Effector memory CD8-positive, alpha-beta T cell (primary cell): ENCODE data around the gene TPSG1.
"Not testable (repeated sequence)": the region's sequence is repeated elsewhere in the genome, so short reads cannot be mapped to it uniquely, and the experiment has no call there.

Experiments
- ATAC-seq: fragments of 150-1000 bp; cut with Tn5 transposase; replicated peaks from 2 replicates; pipeline ENCODE4 v1.10.0; 2021; ENCODE audit warnings: mild to moderate bottlenecking, moderate library complexity
- DNase-seq, 3 experiments: peaks; one replicate each; pipeline ENCODE4 v3.0.0; 2021
- H3K27ac Mint-ChIP-seq, 2 donors: one replicate each; pipeline ENCODE4 v1.8.0; 2022; ENCODE audit warnings: mild to moderate bottlenecking in 2 of 2, mixed read lengths in 2 of 2, moderate library complexity in 2 of 2
- H3K27me3 Mint-ChIP-seq, 2 donors: one replicate each; pipeline ENCODE4 v1.8.0; 2022; ENCODE audit warnings: mixed read lengths in 2 of 2
- H3K36me3 Mint-ChIP-seq: one replicate; pipeline ENCODE4 v1.8.0; 2022; ENCODE audit warnings: mild to moderate bottlenecking, moderate library complexity, mixed read lengths; ENCODE audit not compliant: insufficient read depth
- H3K4me1 Mint-ChIP-seq, 2 donors: one replicate each; pipeline ENCODE4 v1.8.0; 2022; ENCODE audit warnings: low read depth in 2 of 2, mixed read lengths in 2 of 2
- H3K4me3 Mint-ChIP-seq, 2 donors: one replicate each; pipeline ENCODE4 v1.8.0; 2022; ENCODE audit warnings: mild to moderate bottlenecking in 2 of 2, mixed read lengths in 2 of 2, moderate library complexity in 2 of 2
- H3K9me3 Mint-ChIP-seq, 2 donors: one replicate each; pipeline ENCODE4 v1.8.0; 2022; ENCODE audit warnings: mixed read lengths in 2 of 2

The TPSG1 gene

GRCh38 chr16:1211451-1212268, 13.4 kb downstream of the TPSG1 start:
- DNase-seq (no peak), ATAC-seq (no peak)
- Mint-ChIP-seq H3K4me1 (peaks cover 0 to 4% of the 10 kb centered on the region in 2 donors), H3K9me3 (no peaks in the 10 kb centered on the region), H3K27me3 (no peaks in the 10 kb centered on the region), H3K27ac (no peak overlapping the region), H3K36me3 (no peaks in the 10 kb centered on the region), H3K4me3 (no peak overlapping the region)

GRCh38 chr16:1210461-1210860, 14.6 kb downstream of the TPSG1 start:
- Mint-ChIP-seq H3K27me3 (peaks cover 0 to 3% of the 10 kb centered on the region in 2 donors), H3K9me3 (no peaks in the 10 kb centered on the region), H3K4me1 (peaks cover 0 to 4% of the 10 kb centered on the region in 2 donors), H3K36me3 (no peaks in the 10 kb centered on the region), H3K27ac (no peak overlapping the region), H3K4me3 (no peak overlapping the region)
- ATAC-seq (no peak), DNase-seq (no peak)

- Mint-ChIP-seq H3K4me3 (no peak overlapping the region), H3K9me3 (no peaks in the 10 kb centered on the region), H3K36me3 (no peaks in the 10 kb centered on the region), H3K4me1 (peaks cover 0 to 4% of the 10 kb centered on the region in 2 donors), H3K27ac (no peak overlapping the region), H3K27me3 (peaks cover 0 to 8% of the 10 kb centered on the region in 2 donors)
- no peak for ATAC-seq
- no peak for DNase-seq
Measured at GRCh38 chr16:1209081-1209480, 16.0 kb downstream of the TPSG1 start.

DNA sequence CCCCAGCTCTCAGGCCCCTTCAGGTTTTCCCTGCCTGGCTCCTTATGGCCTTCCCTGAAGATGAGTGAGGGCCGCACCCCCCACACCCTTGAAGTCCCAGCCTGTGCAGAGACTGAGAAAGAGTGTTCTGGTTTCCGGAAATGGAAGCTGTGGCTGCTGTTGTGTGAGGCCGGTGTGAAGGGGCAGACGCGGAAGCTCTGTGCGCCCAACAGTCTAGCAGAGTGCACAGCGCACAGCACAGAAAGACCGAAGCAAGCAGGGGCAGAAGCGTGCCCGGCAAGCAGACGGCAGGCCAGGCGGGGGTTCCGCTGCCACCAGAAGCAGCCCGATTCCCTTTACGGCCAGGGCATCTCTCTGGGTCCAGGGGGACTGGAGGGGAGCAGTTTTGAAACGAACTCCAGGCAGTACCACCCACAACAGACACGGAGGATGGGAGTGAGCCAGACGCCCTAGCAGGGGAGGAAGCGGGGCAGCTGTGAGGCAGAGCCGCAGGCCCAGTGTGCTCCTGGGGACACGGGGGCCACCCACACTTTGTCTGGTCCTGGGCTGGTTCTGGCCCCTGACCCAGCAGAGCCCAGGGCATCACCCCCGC, 16.7 kb downstream of the TPSG1 start:
- DNase-seq (no peak), ATAC-seq (peak; percentile 81)
- Mint-ChIP-seq H3K27ac (peak overlapping the region; percentile 49 to 82), H3K4me1 (peaks cover 0 to 4% of the 10 kb centered on the region in 2 donors), H3K27me3 (peaks cover 0 to 8% of the 10 kb centered on the region in 2 donors), H3K4me3 (peak overlapping the region; percentile 59 to 69), H3K36me3 (no peaks in the 10 kb centered on the region), H3K9me3 (no peaks in the 10 kb centered on the region)

DNA sequence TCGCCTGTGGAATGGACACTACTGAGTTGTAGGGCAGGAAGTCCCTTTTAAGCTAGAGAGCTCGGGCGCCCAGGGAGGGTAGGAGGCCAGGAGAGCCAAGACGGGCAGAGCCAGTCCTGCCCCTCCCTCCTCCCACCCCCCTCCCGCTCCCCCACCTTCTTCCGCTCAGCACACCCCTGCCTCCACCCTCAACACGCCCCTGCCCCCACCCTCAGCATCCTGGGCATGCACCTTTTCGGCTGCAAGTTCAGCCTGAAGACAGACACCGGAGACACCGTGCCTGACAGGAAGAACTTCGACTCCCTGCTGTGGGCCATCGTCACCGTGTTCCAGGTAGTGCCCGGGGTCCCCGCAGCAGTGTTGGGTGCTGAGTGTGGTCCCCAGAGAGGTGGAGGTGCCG, 18.3 kb downstream of the TPSG1 start:
- peak overlapping the region in 1 of 2 donors; percentile 43 for H3K4me3 Mint-ChIP-seq
- no peaks in the 10 kb centered on the region for H3K9me3 Mint-ChIP-seq
- DNase-seq (no peak), ATAC-seq (peak; percentile 42)
- peaks cover 0 to 8% of the 10 kb centered on the region in 2 donors for H3K27me3 Mint-ChIP-seq
- peaks cover 0 to 4% of the 10 kb centered on the region in 2 donors for H3K4me1 Mint-ChIP-seq
- no peaks in the 10 kb centered on the region for H3K36me3 Mint-ChIP-seq
- no peak overlapping the region for H3K27ac Mint-ChIP-seq

DNA sequence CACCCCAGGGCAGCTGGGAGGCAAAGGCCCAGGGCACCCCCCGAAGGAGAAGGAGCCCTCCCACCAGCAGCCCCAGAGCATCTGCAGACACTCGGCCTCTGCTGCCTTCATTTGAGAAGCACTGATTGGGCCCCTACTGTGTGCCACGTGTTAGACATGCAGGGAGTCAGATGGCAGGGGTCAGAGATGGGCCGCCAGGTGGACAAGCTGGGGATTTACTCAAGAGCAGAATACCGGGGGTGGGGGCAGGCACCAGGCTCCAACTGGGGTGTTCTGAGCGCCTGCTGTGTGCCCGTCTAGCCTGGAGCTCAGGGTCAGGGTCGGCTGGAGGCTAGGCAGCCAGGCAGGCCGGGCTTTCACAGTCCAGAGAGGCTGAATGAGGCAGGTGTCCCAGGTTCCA, 18.7 kb downstream of the TPSG1 start:
- H3K27me3 Mint-ChIP-seq = peaks cover 0 to 8% of the 10 kb centered on the region in 2 donors
- H3K4me1 Mint-ChIP-seq = peaks cover 0 to 4% of the 10 kb centered on the region in 2 donors
- no peak for ATAC-seq
- no peak for DNase-seq
- no peaks in the 10 kb centered on the region for H3K9me3 Mint-ChIP-seq
- no peak overlapping the region for H3K4me3 Mint-ChIP-seq
- H3K36me3 Mint-ChIP-seq = no peaks in the 10 kb centered on the region
- H3K27ac Mint-ChIP-seq = no peak overlapping the region

- peaks cover 0 to 8% of the 10 kb centered on the region in 2 donors for H3K27me3 Mint-ChIP-seq
- H3K9me3 Mint-ChIP-seq = no peaks in the 10 kb centered on the region
- ATAC-seq = no peak
- no peaks in the 10 kb centered on the region for H3K36me3 Mint-ChIP-seq
- DNase-seq = no peak
- no peak overlapping the region for H3K4me3 Mint-ChIP-seq
- H3K4me1 Mint-ChIP-seq = peaks cover under 1 to 4% of the 10 kb centered on the region in 2 donors
- H3K27ac Mint-ChIP-seq = no peak overlapping the region
Measured at GRCh38 chr16:1204933-1205332, 20.1 kb downstream of the TPSG1 start.

DNA sequence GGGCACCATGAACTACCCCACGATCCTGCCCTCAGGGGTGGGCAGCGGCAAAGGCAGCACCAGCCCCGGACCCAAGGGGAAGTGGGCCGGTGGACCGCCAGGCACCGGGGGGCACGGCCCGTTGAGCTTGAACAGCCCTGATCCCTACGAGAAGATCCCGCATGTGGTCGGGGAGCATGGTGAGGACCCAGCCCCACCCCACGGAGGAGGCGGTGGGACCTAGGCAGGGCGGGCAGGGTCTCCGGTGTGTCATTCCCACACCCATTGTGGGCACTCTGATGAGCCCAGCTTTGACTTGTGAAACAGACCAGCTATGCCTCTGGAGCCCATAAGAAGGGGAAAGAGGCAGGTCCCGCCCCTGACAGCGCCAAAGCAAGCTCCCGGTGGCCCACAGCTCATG, 22.8 kb downstream of the TPSG1 start:
- Mint-ChIP-seq H3K4me1 (peaks cover 0 to 3% of the 10 kb centered on the region in 2 donors), H3K4me3 (no peak overlapping the region)
- ATAC-seq = no peak

DNA sequence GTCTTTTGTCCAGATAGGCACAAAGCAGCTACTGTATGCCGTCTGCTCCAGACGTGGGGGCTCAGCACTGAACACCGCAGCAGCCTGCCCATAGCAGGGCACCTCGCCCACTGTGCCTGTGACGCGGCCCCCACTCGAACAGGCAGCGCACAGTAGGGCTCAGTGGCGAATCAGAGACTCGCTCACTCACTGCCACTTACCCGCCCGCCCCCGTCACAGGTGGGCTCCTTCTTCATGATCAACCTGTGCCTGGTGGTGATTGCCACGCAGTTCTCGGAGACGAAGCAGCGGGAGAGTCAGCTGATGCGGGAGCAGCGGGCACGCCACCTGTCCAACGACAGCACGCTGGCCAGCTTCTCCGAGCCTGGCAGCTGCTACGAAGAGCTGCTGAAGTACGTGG, 23.6 kb downstream of the TPSG1 start:
- Mint-ChIP-seq H3K27ac (no peak overlapping the region), H3K4me3 (no peak overlapping the region), H3K4me1 (peaks cover 0 to 3% of the 10 kb centered on the region in 2 donors), H3K36me3 (no peaks in the 10 kb centered on the region), H3K27me3 (peaks cover 0 to 8% of the 10 kb centered on the region in 2 donors), H3K9me3 (no peaks in the 10 kb centered on the region)
- no peak for ATAC-seq
- no peak for DNase-seq

More for the DNA sequence above, 22.8 kb downstream of the TPSG1 start:
- no peaks in the 10 kb centered on the region for H3K36me3 Mint-ChIP-seq
- no peak overlapping the region for H3K27ac Mint-ChIP-seq
- DNase-seq = no peak
- no peaks in the 10 kb centered on the region for H3K9me3 Mint-ChIP-seq
- H3K27me3 Mint-ChIP-seq = peaks cover 0 to 8% of the 10 kb centered on the region in 2 donors

DNA sequence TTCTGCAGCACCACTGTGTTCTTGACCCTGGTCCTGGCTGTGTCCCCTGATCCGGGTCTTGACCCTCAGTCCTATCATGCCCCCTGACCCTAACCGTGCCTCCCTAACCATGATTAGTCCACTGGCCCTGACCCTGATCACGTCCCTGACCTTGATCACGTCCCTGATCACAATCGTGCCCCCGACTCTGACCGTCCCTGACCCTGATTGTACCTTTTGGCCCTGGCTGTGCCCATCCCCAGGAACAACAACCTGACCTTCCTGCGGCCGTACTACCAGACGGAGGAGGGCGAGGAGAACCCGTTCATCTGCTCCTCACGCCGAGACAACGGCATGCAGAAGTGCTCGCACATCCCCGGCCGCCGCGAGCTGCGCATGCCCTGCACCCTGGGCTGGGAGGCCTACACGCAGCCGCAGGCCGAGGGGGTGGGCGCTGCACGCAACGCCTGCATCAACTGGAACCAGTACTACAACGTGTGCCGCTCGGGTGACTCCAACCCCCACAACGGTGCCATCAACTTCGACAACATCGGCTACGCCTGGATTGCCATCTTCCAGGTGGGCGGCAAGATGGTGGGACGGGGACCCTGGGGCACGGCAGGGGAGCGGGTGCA, 24.9 kb downstream of the TPSG1 start:
- DNase-seq = no peak
- Mint-ChIP-seq H3K9me3 (no peaks in the 10 kb centered on the region), H3K36me3 (no peaks in the 10 kb centered on the region), H3K27me3 (peaks cover 0 to 2% of the 10 kb centered on the region in 2 donors), H3K4me3 (no peak overlapping the region), H3K4me1 (peaks cover 0 to 3% of the 10 kb centered on the region in 2 donors), H3K27ac (peak overlapping the region in 1 of 2 donors; percentile 9)
- ATAC-seq = no peak

DNA sequence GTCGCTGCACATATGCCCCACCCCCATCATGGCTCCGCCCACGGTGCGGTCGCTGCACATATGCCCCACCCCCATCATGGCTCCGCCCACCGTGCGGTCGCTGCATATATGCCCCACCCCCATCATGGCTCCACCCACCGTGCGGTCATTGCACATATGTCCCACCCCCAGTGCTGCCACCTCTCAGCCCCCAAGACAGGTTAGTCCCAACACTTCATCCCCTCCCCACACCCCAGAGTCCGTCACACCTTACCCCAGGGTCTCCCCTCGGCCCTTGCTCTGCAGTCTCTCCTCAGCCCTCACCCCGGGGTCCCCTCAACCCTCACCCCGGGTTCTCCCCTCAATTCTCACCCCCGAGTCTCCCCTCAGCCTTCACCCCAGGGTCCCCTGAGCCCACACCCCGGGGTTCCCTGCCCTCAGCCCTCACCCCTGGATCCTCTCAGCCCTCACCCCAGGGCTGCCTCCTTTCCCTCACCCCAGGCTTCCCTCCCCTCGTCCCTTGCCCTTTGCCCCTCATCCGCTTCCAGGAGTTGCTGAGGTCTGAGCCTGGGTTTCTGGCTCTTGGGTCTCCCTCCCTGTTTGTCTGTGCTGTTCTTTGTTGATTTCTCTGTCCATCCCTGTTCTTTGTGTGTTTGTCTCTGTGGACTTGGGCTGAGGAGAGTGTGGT, 25.6 kb downstream of the TPSG1 start:
- Mint-ChIP-seq H3K27ac (peak overlapping the region in 1 of 2 donors; percentile 9), H3K36me3 (no peaks in the 10 kb centered on the region), H3K4me3 (no peak overlapping the region), H3K9me3 (no peaks in the 10 kb centered on the region), H3K27me3 (no peaks in the 10 kb centered on the region), H3K4me1 (peaks cover 0 to 3% of the 10 kb centered on the region in 2 donors)
- ATAC-seq (no peak), DNase-seq (no peak)

- DNase-seq, H3K27me3 Mint-ChIP-seq: not testable (repeated sequence)
Measured at GRCh38 chr16:1198671-1199346, 26.3 kb downstream of the TPSG1 start.

GRCh38 chr16:1198194-1198593, 26.9 kb downstream of the TPSG1 start:
- Mint-ChIP-seq H3K9me3 (no peaks in the 10 kb centered on the region), H3K4me1 (peaks cover 0 to 3% of the 10 kb centered on the region in 2 donors), H3K27ac (no peak overlapping the region), H3K36me3 (no peaks in the 10 kb centered on the region), H3K4me3 (no peak overlapping the region), H3K27me3 (no peaks in the 10 kb centered on the region)
- DNase-seq (no peak), ATAC-seq (no peak)

More at GRCh38 chr16:1198671-1199346, 26.3 kb downstream of the TPSG1 start:
- not testable (repeated sequence) for H3K36me3 Mint-ChIP-seq, ATAC-seq, H3K27ac Mint-ChIP-seq, H3K4me1 Mint-ChIP-seq, H3K4me3 Mint-ChIP-seq, H3K9me3 Mint-ChIP-seq
